Fibroblast of lung (primary cell): ENCODE data around the gene GMNN. TPM values are rescaled to one million over a fixed set of nuclear protein-coding genes. Genes with fewer than 3 reads are reported as not detected.
"Not testable (repeated sequence)": the region's sequence is repeated elsewhere in the genome, so short reads cannot be mapped to it uniquely, and the experiment has no call there.

Experiments used
- DNase-seq, 2 donors: peaks; one replicate each; pipeline versions ENCODE4 v3.0.0 to v3.0.0-alpha.2; 2010; ENCODE audit warnings: low read depth in 2 of 2
- H2AFZ ChIP-seq: 2 replicates; pipeline ENCODE4 v1.5.1; 2012; ENCODE audit warnings: low read length, control low read depth, inconsistent platforms
- H3K27ac ChIP-seq: 2 replicates; pipeline ENCODE4 v1.5.1; 2011; ENCODE audit warnings: low read length, control low read depth; ENCODE audit not compliant: insufficient read depth
- H3K27me3 ChIP-seq: 2 replicates; pipeline ENCODE4 v1.5.1; 2011; ENCODE audit warnings: mild to moderate bottlenecking, low read length; ENCODE audit not compliant: control insufficient read depth, insufficient read depth
- H3K36me3 ChIP-seq: 2 replicates; pipeline ENCODE4 v1.5.1; 2011; ENCODE audit warnings: low read length; ENCODE audit not compliant: control insufficient read depth, insufficient read depth
- H3K4me1 ChIP-seq: 2 replicates; pipeline ENCODE4 v1.5.1; 2011; ENCODE audit warnings: low read length; ENCODE audit not compliant: control insufficient read depth, insufficient read depth; ENCODE audit errors: extremely low read depth
- H3K4me2 ChIP-seq: 2 replicates; pipeline ENCODE4 v1.5.1; 2011; ENCODE audit warnings: low read length, control low read depth; ENCODE audit not compliant: insufficient read depth; ENCODE audit errors: extremely low read depth
- H3K4me3 ChIP-seq, 4 experiments: fragments of 200-600 bp in 1 of 4; sonication (generic) in 1 of 4; replicated peaks in 1 of 4; 2 replicates each; pipeline ENCODE4 v1.5.1; 2011 to 2016; ENCODE audit warnings: low read length in 4 of 4, low read depth in 3 of 4, mild to moderate bottlenecking in 3 of 4, control low read depth in 2 of 4, inconsistent platforms in 1 of 4, mixed read lengths in 1 of 4; ENCODE audit not compliant: insufficient read depth in 1 of 4; ENCODE audit errors: control extremely low read depth in 1 of 4
- H3K79me2 ChIP-seq: 2 replicates; pipeline ENCODE4 v1.5.1; 2012; ENCODE audit warnings: mild to moderate bottlenecking, low read length, inconsistent platforms; ENCODE audit not compliant: control insufficient read depth, insufficient read depth
- H3K9ac ChIP-seq: 2 replicates; pipeline ENCODE4 v1.5.1; 2011; ENCODE audit warnings: mild to moderate bottlenecking, low read length, control low read depth; ENCODE audit not compliant: insufficient read depth
- H3K9me3 ChIP-seq: 2 replicates; pipeline ENCODE4 v1.5.1; 2012; ENCODE audit warnings: low read depth, low read length; ENCODE audit not compliant: control insufficient read depth, insufficient read depth
- H4K20me1 ChIP-seq: 2 replicates; pipeline ENCODE4 v1.5.1; 2011; ENCODE audit warnings: low read length; ENCODE audit not compliant: control insufficient read depth, insufficient read depth; ENCODE audit errors: extremely low read depth
- EZH2 ChIP-seq: IDR thresholded peaks from 2 replicates; pipeline ENCODE4 v1.5.1; 2012; ENCODE audit warnings: low read length, control low read depth, mild to moderate bottlenecking; ENCODE audit errors: missing control alignments
- polyA plus RNA-seq, 2 donors: library from polyadenylated mRNA; depleted of rRNA in 1 of 2; stranded (reverse) in 1 of 2; unstranded in 1 of 2; fragments of >200 nt; gene quantifications; 2 replicates each; pipeline ENCODE4 v1.2.1, GENCODE V29; 2011 to 2012; ENCODE audit warnings: missing spikeins in 1 of 2
- total RNA-seq: library from RNA; depleted of rRNA; stranded (reverse); fragments of >200 nt; gene quantifications from 2 replicates; pipeline ENCODE4 v1.2.1, GENCODE V29; 2014
- TF ChIP-seq, protein P1 (sequence below), 2 donors: IDR thresholded peaks in 1 of 2; conservative IDR thresholded peaks in 1 of 2; 1 replicate in 1 of 2; 2 replicates in 1 of 2; pipeline ENCODE4 v1.5.1; 2011 to 2012; ENCODE audit warnings: low read length in 2 of 2, control low read depth in 1 of 2, inconsistent platforms in 1 of 2, low read depth in 1 of 2, mild to moderate bottlenecking in 1 of 2

GMNN gene
- total and polyA plus RNA-seq, 2 donors (not counting 1 experiment from before 2014, with no cell fraction given), result 12.9 to 18.9 TPM

DNA sequence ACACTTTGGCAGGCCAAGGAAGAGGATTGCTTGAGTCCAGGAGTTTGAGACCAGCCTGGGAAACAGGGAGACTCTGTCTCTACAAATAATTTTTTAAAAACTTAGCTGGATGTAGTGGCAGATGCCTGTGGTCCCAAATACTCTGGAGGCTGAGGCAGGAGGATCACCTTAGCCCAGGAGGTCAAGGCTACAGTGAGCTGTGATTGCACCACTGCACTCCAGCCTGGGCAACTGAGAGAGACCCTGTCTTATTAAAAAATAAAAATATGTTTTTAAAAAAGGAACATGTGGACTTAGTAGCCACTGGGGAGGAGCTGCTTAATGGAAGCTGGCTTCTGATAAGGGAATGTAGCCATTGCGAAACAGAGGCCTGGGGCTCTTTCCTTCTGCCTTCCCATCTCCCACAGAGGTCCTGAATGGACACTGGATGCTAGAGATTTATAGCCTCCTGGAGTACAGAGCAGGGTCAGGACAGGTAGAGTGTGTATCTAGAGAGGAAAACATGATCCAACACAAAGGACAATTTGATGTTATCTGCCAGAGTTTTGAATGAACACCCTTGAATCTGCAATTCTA, 21.7 kb upstream of the GMNN start:
- no peak for DNase-seq
- Histone ChIP-seq H3K27me3 (no peaks in the 10 kb centered on the region), H3K4me1 (no peaks in the 10 kb centered on the region), H3K79me2 (no peaks in the 10 kb centered on the region), H3K36me3 (no peaks in the 10 kb centered on the region), H4K20me1 (no peaks in the 10 kb centered on the region), H3K4me2 (no peak overlapping the region), H2AFZ (no peak overlapping the region), H3K4me3 (no peak overlapping the region), H3K27ac (no peak overlapping the region), H3K9me3 (no peaks in the 10 kb centered on the region), H3K9ac (no peak overlapping the region)
- TF ChIP-seq, protein P1, sequence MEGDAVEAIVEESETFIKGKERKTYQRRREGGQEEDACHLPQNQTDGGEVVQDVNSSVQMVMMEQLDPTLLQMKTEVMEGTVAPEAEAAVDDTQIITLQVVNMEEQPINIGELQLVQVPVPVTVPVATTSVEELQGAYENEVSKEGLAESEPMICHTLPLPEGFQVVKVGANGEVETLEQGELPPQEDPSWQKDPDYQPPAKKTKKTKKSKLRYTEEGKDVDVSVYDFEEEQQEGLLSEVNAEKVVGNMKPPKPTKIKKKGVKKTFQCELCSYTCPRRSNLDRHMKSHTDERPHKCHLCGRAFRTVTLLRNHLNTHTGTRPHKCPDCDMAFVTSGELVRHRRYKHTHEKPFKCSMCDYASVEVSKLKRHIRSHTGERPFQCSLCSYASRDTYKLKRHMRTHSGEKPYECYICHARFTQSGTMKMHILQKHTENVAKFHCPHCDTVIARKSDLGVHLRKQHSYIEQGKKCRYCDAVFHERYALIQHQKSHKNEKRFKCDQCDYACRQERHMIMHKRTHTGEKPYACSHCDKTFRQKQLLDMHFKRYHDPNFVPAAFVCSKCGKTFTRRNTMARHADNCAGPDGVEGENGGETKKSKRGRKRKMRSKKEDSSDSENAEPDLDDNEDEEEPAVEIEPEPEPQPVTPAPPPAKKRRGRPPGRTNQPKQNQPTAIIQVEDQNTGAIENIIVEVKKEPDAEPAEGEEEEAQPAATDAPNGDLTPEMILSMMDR (conservative IDR thresholded peaks at IDR 0.05 in 1 of 2, IDR thresholded peaks at IDR 0.05 in 1 of 2; ENCODE audit: low read depth in 1 of 2, low read length in 2 of 2), result no peak
- TF ChIP-seq EZH2, result no peak

DNA sequence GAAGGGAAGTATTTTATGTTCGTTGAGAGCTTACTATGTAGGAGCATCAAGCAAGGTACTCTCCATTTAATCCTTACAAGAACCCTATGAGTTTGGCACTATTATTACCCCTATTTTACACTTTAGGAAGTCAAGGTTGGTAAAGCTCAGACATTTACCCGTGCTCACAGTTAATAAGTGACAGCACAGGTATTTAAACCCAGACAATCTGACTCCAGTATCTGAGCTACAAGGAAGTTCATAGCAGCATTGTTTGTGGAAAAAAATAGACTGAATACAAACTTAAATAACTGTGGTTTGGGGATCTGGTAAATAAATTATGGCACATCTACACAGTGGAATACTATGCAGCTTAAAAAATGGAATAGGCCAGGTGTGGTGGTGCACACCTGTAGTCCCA, 21.2 kb upstream of the GMNN start:
- H3K9me3 ChIP-seq, result no peaks in the 10 kb centered on the region
- H3K4me3 ChIP-seq, result no peak overlapping the region
- no peak for DNase-seq
- H3K4me2 ChIP-seq, result no peak overlapping the region
- H4K20me1 ChIP-seq, result no peaks in the 10 kb centered on the region
- TF ChIP-seq EZH2, result no peak
- TF ChIP-seq, protein P1 (conservative IDR thresholded peaks at IDR 0.05 in 1 of 2, IDR thresholded peaks at IDR 0.05 in 1 of 2; ENCODE audit: low read depth in 1 of 2, low read length in 2 of 2), result no peak
- H2AFZ ChIP-seq, result no peak overlapping the region
- no peak overlapping the region for H3K27ac ChIP-seq
- no peak overlapping the region for H3K9ac ChIP-seq
- H3K36me3 ChIP-seq, result no peaks in the 10 kb centered on the region
- H3K79me2 ChIP-seq, result no peaks in the 10 kb centered on the region
- no peaks in the 10 kb centered on the region for H3K4me1 ChIP-seq
- H3K27me3 ChIP-seq, result no peaks in the 10 kb centered on the region

DNA sequence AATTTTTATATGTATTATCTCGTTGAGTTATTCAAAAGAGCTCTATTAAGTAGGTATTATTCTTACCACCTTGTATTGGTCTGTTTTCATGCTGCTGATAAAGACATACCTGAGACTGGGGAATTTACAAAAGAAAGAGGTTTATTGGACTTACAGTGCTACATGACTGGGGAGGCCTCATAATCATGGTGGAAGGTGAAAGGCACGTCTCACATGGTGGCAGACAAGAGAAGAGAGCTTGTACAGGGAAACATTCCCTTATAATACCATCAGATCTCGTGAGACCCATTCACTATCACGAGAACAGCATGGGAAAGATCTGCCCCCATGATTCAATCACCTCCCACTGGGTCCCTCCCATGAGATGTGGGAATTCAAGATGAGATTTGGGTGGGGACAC, 20.4 kb upstream of the GMNN start:
- not testable (repeated sequence) for H3K9ac ChIP-seq, H3K27ac ChIP-seq, H3K4me3 ChIP-seq, H4K20me1 ChIP-seq, H3K36me3 ChIP-seq, H3K4me2 ChIP-seq, H2AFZ ChIP-seq, H3K27me3 ChIP-seq, DNase-seq, H3K79me2 ChIP-seq, H3K9me3 ChIP-seq, H3K4me1 ChIP-seq
